ENCODE data around the gene CTNNBIP1. TPM values are rescaled to one million over a fixed set of nuclear protein-coding genes. Genes with fewer than 3 reads are reported as not detected.
A peak's percentile ranks its signal among the peaks of the same experiment; 100 is the strongest.

Gene CTNNBIP1
- total and polyA plus RNA-seq, 9 of the 15 experiments (the other 6 are each of a cell fraction or from before 2014, with no cell fraction given), result 0.65 to 29.2 (median 14.7) TPM

- no peak for TF ChIP-seq TFAM (CRISPR knock-in tag; conservative IDR thresholded peaks at IDR 0.05)
- TF ChIP-seq MYNN (IDR thresholded peaks at IDR 0.05), result no peak
- no peak for TF ChIP-seq MYNN (CRISPR knock-in tag; IDR thresholded peaks at IDR 0.05)
- TF ChIP-seq, protein P1, sequence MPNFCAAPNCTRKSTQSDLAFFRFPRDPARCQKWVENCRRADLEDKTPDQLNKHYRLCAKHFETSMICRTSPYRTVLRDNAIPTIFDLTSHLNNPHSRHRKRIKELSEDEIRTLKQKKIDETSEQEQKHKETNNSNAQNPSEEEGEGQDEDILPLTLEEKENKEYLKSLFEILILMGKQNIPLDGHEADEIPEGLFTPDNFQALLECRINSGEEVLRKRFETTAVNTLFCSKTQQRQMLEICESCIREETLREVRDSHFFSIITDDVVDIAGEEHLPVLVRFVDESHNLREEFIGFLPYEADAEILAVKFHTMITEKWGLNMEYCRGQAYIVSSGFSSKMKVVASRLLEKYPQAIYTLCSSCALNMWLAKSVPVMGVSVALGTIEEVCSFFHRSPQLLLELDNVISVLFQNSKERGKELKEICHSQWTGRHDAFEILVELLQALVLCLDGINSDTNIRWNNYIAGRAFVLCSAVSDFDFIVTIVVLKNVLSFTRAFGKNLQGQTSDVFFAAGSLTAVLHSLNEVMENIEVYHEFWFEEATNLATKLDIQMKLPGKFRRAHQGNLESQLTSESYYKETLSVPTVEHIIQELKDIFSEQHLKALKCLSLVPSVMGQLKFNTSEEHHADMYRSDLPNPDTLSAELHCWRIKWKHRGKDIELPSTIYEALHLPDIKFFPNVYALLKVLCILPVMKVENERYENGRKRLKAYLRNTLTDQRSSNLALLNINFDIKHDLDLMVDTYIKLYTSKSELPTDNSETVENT (CRISPR knock-in tag; IDR thresholded peaks at IDR 0.05), result no peak
- TF ChIP-seq, protein P2, sequence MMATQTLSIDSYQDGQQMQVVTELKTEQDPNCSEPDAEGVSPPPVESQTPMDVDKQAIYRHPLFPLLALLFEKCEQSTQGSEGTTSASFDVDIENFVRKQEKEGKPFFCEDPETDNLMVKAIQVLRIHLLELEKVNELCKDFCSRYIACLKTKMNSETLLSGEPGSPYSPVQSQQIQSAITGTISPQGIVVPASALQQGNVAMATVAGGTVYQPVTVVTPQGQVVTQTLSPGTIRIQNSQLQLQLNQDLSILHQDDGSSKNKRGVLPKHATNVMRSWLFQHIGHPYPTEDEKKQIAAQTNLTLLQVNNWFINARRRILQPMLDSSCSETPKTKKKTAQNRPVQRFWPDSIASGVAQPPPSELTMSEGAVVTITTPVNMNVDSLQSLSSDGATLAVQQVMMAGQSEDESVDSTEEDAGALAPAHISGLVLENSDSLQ (IDR thresholded peaks at IDR 0.05), result peak; percentile 87
- TF ChIP-seq ZNF165 (CRISPR knock-in tag; IDR thresholded peaks at IDR 0.05; ENCODE audit: borderline replicate concordance), result no peak
- no peak for TF ChIP-seq ZSCAN32 (CRISPR knock-in tag; IDR thresholded peaks at IDR 0.05)
- TF ChIP-seq, protein P3, sequence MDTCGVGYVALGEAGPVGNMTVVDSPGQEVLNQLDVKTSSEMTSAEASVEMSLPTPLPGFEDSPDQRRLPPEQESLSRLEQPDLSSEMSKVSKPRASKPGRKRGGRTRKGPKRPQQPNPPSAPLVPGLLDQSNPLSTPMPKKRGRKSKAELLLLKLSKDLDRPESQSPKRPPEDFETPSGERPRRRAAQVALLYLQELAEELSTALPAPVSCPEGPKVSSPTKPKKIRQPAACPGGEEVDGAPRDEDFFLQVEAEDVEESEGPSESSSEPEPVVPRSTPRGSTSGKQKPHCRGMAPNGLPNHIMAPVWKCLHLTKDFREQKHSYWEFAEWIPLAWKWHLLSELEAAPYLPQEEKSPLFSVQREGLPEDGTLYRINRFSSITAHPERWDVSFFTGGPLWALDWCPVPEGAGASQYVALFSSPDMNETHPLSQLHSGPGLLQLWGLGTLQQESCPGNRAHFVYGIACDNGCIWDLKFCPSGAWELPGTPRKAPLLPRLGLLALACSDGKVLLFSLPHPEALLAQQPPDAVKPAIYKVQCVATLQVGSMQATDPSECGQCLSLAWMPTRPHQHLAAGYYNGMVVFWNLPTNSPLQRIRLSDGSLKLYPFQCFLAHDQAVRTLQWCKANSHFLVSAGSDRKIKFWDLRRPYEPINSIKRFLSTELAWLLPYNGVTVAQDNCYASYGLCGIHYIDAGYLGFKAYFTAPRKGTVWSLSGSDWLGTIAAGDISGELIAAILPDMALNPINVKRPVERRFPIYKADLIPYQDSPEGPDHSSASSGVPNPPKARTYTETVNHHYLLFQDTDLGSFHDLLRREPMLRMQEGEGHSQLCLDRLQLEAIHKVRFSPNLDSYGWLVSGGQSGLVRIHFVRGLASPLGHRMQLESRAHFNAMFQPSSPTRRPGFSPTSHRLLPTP (IDR thresholded peaks at IDR 0.05; ENCODE audit: borderline replicate concordance, extremely low read depth, insufficient read length), result no peak
- TF ChIP-seq MEF2A (IDR thresholded peaks at IDR 0.05; ENCODE audit: control insufficient read depth, low read depth, low read length), result no peak
- TF ChIP-seq PHTF2 (CRISPR knock-in tag; IDR thresholded peaks at IDR 0.05), result no peak
- no peak for TF ChIP-seq FIP1L1 (IDR thresholded peaks at IDR 0.05; ENCODE audit: low read depth, low read length, poor library complexity, severe bottlenecking)
- no peak for TF ChIP-seq RFX7 (CRISPR knock-in tag; IDR thresholded peaks at IDR 0.05)
- TF ChIP-seq ZNF133 (CRISPR knock-in tag; IDR thresholded peaks at IDR 0.05), result no peak
- no peak for TF ChIP-seq AFF4 (CRISPR knock-in tag; IDR thresholded peaks at IDR 0.05)
- no peak for TF ChIP-seq CEBPZ (IDR thresholded peaks at IDR 0.05; ENCODE audit: borderline replicate concordance, low read depth, low read length)
Measured at GRCh38 chr1:9809100-9809510, 101.0 kb downstream of the CTNNBIP1 start (continued).
